T-helper 2 cell treated with Interferon-gamma antibody and Interleukin-4, amounts not matched to agents 100 ng/mL and 5 ng/mL, for 36 hours (primary cell): ENCODE measurements around the gene ERO1B. TPM values are rescaled to one million over a fixed set of nuclear protein-coding genes. Genes with fewer than 3 reads are reported as not detected.
"Not testable (repeated sequence)": the region's sequence is repeated elsewhere in the genome, so short reads cannot be mapped to it uniquely, and the experiment has no call there.

ENCODE experiments used
- intact Hi-C: fragments of 100-400 bp; cut with micrococcal nuclease; formaldehyde crosslinking; loops from one replicate; pipeline ENCODE4 v1.15.1; 2023
- total RNA-seq: library from RNA; stranded (reverse); gene quantifications from 2 replicates; pipeline ENCODE4 v1.2.3, GENCODE V29; 2022

Gene ERO1B
- total RNA-seq, 1 donor from 2014 or later, result 1.5 TPM

DNA sequence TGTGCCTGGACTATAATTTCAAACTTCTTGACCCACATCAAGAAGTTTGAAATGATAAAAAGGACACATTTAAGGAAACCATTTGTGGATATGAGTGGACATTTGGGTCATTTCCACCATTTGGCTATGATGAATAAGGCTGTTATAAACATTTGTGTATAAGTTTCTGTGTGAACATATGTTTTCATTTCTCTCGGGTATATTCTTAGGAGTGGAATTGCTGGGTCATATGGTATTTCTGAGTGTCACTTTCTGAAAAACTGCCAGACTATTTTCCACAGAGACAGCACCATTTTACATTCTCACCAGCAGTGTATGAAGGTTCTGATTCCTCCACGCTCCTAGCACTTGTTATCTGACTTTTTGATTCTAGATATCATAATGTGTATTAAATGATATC lies 88.6 kb downstream of the ERO1B start:
- intact Hi-C loops, result no loop called here

DNA sequence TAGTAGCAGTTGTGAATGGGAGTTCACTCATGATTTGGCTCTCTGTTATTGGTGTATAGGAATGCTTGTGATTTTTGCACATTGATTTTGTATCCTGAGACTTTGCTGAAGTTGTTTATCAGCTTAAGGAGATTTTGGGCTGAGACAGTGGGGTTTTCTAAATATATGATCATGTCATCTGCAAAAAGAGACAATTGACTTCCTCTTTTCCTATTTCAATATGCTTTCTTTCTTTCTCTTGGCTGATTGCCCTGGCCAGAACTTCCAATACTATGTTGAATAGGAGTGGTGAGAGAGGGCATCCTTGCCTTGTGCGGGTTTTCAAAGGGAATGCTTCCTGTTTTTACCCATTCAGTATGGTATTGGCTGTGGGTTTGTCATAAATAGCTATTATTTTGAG lies 93.7 kb downstream of the ERO1B start:
- intact Hi-C loops, result not testable (repeated sequence)

DNA sequence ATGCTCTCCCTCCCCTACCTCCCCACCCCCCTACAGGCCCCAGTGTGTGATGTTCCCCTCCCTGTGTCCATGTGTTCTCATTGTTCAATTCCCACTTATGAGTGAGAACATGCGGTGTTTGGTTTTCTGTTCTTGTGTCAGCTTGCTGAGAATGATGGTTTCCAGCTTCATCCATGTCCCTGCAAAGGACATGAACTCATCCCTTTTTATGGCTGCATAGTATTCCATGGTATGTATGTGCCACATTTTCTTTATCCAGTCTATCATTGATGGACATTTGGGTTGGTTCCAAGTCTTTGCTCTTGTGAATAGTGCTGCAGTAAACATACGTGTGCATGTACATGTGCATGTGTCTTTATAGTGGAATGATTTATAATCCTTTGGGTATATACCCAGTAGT lies 95.3 kb downstream of the ERO1B start:
- intact Hi-C loops, result not testable (repeated sequence)

DNA sequence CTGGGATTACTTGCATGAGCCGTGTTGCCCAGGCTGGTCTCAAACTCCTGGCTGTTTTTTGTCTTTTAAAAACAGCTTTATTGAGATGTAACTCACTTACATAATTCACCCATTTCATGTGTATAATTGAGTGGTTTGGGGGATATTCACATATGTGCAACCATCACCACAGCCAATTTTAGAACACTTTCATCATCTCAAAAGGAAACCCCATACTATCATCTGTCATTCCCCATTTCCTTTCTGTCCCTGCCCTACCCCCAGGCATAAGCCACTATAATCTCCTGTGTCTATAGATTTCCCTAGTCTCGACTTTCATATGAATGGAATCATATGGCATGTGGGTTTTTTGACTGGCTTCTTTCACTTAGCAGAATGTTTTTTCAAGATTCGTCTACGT lies 96.1 kb downstream of the ERO1B start:
- intact Hi-C loops, result no loop called here

DNA sequence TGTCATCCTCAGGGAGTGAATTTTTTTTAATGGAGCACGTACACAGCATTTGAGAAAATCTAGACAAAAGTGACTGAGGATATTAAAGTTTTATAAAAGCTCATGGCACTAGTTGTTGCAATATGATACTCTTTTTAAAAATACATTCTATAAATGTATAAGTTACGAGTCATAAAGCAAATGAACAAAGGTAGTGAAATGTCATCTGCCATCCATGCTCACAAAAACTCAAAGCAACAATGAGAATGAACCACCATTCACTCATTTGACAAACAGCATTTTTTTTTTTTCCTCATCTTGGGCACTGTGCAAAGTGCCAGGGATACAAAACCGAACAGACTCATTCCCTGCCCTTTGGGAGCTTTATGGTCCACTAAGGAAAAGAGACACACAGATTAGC lies 100.7 kb downstream of the ERO1B start:
- intact Hi-C loops, result no loop called here

DNA sequence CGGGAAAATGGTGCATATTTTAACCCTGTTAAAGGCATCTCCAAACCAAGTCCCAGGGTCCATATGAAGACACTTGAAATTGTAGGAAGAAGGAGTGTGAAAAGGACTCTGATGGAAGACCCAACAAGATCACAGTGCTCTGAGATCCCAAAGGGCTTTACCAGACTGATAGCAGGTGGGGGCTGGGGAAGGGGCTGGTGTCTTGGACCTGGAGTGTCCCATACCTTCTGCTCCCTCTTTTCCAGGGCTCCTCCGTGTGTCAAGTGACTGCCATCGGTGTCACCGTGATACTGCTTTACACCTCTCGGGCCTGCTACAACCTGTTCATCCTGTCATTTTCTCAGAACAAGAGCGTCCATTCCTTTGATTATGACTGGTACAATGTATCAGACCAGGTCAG lies 102.1 kb downstream of the ERO1B start:
- intact Hi-C loops, result no loop called here

DNA sequence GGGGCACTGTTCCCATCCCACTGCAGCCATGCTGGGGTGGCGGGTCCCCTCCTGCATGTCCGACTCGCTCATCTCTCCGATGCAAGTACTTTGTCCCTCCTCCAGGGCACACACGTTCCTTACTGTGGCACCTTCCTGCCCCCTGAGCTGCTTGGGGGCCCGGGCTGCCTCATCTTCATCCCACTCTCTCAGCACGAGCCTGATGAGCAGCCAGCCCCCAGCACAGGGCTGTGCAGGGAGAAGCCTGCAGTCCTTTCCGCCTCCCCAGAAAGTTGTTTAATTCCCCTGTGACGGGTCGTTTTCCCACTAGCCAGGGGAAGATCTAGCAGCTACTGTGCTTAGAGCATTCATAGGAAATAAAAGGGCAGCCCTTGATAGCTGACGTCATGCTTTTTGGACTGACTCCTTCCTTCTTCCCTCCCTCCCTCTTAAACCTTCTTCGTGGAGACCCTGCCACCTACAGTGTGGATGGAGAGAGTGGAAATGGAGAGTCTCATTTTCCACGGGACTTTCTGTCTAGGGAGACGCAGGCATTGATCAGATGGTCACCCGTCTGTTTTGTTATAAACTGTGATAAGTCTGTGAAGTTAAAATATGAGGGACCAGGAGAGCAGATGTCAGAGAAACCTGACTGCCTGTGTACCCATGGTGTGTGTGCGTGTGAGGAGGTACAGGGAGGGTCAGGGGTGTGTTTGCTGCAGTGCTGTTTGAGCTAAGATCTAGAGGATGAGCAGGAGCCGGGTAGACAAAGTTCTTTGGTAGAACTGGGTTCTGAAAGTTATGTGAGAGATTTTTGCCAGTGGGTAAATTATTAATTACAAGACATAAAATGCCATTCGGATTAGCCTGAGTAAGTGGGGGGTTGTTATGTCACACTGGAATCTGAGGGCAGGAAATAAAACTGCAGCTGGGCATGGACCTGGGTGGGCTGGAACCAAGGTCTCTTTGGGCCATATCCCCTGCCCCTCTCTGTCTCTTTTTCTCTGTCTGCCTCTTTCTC lies 105.1 kb downstream of the ERO1B start:
- intact Hi-C loops, result no loop called here

DNA sequence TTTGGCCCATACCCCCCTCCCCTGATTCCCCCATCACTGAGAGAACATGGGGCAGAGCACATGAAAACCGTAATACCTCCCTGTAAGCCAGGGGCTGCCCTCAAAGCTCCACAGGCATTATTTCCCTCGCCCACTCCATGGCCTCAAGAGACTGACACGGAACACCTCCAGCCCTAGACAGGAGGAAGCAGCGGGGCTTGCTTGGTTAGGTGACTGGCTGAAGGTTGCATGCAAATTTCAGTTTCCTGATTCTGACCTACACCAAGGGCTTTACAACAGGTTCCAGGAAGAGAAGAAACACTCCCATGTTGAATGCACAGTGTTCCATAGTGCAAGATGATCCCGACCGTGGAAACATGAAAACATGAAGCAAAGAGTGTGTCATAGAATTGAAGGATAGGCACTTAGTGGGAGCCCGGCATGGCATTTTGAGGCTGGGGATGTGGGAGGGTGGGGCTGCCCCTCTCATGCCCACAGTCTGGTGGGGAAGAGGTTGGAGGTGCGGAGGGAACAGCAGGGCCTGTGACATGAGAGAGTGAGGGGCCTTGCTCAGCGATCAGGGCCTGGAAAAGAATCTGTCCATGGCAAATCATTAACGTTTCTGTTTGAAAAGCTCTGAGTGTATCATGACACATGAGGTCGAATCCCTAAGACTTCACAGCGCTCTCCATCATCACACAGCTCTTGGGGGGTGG lies 106.0 kb downstream of the ERO1B start:
- intact Hi-C loops, result no loop called here

DNA sequence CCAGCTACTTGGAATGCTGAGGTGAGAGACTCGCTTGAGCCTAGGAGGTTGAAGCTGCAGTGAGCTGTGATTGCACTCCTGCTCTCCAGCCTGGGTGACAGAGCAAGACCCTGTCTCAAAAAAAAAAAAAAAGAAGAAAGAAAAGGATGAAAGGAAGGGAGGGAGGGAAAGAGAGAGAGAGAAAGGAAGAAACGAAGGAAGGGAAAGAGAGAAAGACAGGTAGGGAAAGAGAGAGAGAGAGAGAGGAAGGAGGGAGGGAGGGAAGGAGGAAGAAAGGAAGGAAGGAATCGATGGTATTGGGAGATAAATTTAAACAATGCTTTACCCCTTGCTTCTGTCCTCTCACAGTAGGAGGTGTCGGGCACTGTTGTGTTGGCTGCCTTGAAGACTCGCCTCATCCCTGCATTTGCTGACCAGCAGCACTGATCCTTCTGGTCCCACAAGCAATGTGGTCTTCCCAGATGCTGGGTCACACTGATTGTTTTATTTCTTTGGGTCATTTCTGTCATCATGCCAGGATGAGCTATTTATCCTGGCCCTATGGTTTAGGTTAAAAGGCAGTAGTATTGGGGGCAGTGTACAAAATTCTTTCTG lies 108.5 kb downstream of the ERO1B start:
- intact Hi-C loops, result no loop called here

DNA sequence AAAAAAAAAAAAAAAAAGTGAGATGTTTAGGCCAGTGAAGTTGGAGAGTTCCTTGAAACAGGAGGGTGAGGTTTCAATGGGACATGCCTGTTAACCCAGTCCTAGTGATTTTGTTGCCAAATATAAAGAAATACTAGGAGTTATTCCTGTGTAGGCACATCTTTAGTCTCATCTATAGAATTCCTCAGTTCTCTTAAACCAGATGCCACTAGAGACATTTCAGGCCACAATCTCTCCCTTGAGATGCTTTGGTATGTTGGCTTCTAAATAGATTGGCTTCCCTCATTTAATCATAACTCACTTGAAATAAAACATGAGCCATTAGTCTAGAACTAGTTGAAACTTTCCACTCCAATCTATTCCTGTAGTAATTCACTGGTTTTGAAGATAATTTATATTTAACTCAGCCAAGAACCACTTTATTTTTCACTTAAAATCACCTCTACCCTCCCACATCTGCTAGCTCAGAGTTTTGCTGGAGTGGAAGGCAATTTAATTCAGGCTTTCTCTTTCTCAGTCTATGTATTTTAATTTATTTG lies 109.6 kb downstream of the ERO1B start:
- intact Hi-C loops, result no loop called here

DNA sequence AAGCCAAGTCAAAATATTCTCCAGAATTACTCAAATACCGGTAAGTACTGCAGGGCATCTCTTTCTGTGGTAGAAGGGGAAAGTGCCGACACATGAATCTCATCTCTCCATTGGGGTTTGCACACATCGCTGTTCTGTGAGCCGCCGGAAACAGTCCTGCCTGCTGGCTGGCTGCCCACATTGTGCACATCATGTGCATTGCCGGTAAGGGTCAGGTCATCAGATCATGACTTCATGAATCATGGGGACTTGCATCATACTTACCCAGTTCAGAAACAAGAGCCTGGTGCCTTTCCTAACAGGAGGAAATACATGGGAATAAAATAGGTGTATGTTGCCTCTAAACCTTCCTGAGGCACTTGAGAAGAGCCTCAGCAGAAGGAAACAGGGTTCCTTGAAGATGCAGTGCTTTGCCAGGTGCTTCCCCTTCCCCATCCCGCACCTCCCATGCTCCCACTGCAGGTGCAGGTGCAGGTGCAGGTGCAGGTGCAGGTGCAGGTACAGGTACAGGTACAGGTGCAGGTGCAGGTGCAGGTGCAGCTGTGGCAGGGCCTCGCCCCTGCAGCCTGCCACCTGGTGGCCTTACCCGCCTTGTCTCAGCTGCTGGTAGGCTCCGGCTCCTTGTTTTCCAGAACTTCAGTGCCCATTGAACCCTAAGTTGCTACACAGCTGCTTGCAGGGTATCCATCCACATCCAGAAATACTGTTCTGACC lies 112.9 kb downstream of the ERO1B start:
- intact Hi-C loops, result no loop called here

DNA sequence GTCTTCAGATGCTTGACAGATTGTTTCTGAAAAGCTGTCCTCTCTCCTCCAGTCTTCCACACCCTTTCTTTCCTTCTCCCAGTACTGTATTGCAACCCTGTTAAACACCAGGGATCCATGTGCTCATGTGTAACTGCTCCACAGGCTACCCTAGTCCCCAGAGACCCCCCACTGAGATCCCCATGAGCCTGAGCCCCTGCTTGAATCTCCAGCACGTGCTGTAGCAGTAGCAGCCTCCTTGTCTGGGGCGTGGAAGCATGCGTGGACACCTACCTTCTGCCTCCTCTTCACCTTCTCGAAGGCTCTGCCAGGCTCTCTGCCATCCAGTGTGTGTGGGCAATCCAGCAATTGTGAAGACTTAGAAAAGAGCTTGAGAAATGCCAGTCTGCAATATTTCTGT lies 114.2 kb downstream of the ERO1B start:
- intact Hi-C loops, result no loop called here

DNA sequence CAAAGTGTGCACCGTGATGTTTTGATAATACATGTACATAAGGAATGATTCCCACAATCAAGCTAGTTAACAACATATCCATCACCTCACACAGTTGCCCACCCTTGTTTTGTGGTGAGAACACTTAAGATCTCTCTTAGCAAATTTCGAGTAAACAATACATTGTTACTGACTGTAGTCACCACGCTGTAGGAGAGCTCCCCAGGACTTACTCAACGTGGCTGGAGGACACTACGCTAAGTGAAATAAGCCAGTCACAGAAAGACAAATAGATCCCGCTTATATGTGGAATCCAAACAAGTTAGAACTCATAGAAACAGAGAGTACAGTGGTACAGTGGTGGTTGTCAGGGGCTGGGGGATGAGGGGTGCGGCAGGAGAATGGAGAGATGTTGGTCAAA lies 114.6 kb downstream of the ERO1B start:
- intact Hi-C loops, result no loop called here

DNA sequence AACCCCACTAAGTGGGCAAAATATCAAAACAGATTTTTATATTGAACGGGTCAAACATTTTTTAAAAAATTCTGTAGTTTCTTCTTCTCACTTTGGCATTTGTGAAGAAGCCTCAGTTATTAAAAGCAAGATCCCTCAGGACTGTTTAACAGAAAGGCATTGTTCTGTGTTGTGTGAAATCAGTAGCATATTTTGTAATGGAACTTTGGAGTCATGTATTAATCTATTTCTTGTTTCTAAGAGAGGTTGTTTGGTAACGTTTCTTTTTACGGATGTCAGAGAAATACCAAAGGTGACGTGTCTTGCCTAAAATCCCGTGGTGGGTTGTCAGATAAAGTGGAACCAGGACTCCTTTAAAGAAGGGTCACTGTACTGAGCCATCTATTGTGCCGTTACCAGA lies 115.7 kb downstream of the ERO1B start:
- intact Hi-C loops, result no loop called here

Other genes starting within 250 kb of the ERO1B start
- gene NID1, start 216.9 kb downstream of the ERO1B start, total RNA-seq, result 0.07 and 0.11 TPM in 2 replicates
- gene GPR137B, start 139.4 kb downstream of the ERO1B start, total RNA-seq, result 4.2 and 6.0 TPM in 2 replicates
- gene EDARADD, start 112.3 kb upstream of the ERO1B start, total RNA-seq, result 9.7 and 11.7 TPM in 2 replicates
- gene LGALS8, start 242.0 kb upstream of the ERO1B start, total RNA-seq, result 68.1 and 70.7 TPM in 2 replicates